Breast epithelium (tissue), 3 donors: ENCODE results near the gene HVCN1.

Source experiments
- CTCF ChIP-seq, 3 donors: fragments of 450-650 bp; IDR thresholded peaks; one replicate each; pipeline ENCODE4 v1.5.1; 2016 to 2017; ENCODE audit warnings: antibody characterized with exemption in 3 of 3, mild to moderate bottlenecking in 3 of 3, moderate library complexity in 3 of 3
- POLR2AphosphoS5 ChIP-seq, 3 donors: sonication (generic); formaldehyde crosslinking; IDR thresholded peaks; one replicate each; pipeline ENCODE4 v1.6.1; 2017; ENCODE audit warnings: antibody characterized with exemption in 3 of 3

- TF ChIP-seq CTCF (IDR thresholded peaks at IDR 0.05) = no peak
- TF ChIP-seq POLR2AphosphoS5 (IDR thresholded peaks at IDR 0.05) = no peak
Measured at GRCh38 chr12:110733089-110733715, 44.3 kb upstream of the HVCN1 start.
